CD4-positive, alpha-beta T cell treated with Interleukin-4 for 4 hours (primary cell): ENCODE measurements around the gene TRIM29.
"Not testable (repeated sequence)": the region's sequence is repeated elsewhere in the genome, so short reads cannot be mapped to it uniquely, and the experiment has no call there.

ENCODE experiments used
- DNase-seq: peaks from one replicate; pipeline ENCODE4 v3.0.0-alpha.2; 2020

Gene TRIM29

GRCh38 chr11:120172054-120172911 lies 34.4 kb upstream of the TRIM29 start:
- peak; percentile 35 for DNase-seq

GRCh38 chr11:120170741-120171261 lies 32.9 kb upstream of the TRIM29 start:
- no peak for DNase-seq

GRCh38 chr11:120169981-120170698 lies 32.2 kb upstream of the TRIM29 start:
- no peak for DNase-seq

GRCh38 chr11:120168960-120169681 lies 31.2 kb upstream of the TRIM29 start:
- DNase-seq = peak; percentile 33

- no peak for DNase-seq
Observed at GRCh38 chr11:120168108-120168959, 30.4 kb upstream of the TRIM29 start.

- no peak for DNase-seq
Observed at GRCh38 chr11:120167659-120168058, 29.7 kb upstream of the TRIM29 start.

- no peak for DNase-seq
Observed at GRCh38 chr11:120160436-120160835, 22.5 kb upstream of the TRIM29 start.

- no peak for DNase-seq
Observed at GRCh38 chr11:120153221-120153620, 15.3 kb upstream of the TRIM29 start.

- no peak for DNase-seq
Observed at GRCh38 chr11:120151536-120151935, 13.6 kb upstream of the TRIM29 start.

- DNase-seq = no peak
Observed at GRCh38 chr11:120149246-120149645, 11.3 kb upstream of the TRIM29 start.

- DNase-seq = no peak
Observed at GRCh38 chr11:120147950-120148270, 10.0 kb upstream of the TRIM29 start.

- DNase-seq = no peak
Observed at GRCh38 chr11:120147094-120147949, 9.4 kb upstream of the TRIM29 start.

GRCh38 chr11:120146413-120147093 lies 8.6 kb upstream of the TRIM29 start:
- no peak for DNase-seq

- no peak for DNase-seq
Observed at GRCh38 chr11:120144501-120144900, 6.6 kb upstream of the TRIM29 start.

GRCh38 chr11:120143472-120143871 lies 5.6 kb upstream of the TRIM29 start:
- not testable (repeated sequence) for DNase-seq

GRCh38 chr11:120142441-120143100 lies 4.7 kb upstream of the TRIM29 start:
- no peak for DNase-seq

- DNase-seq = no peak
Observed at GRCh38 chr11:120141768-120142423, 4.0 kb upstream of the TRIM29 start.

- DNase-seq = no peak
Observed at GRCh38 chr11:120141113-120141767, 3.3 kb upstream of the TRIM29 start.
